DMS 273 (cell line): ENCODE measurements around the gene REC114.
"Not testable (repeated sequence)": the region's sequence is repeated elsewhere in the genome, so short reads cannot be mapped to it uniquely, and the experiment has no call there.

Source experiments
- DNase-seq: peaks from one replicate; lab custom pipeline; 2025; ENCODE audit not compliant: unreplicated experiment; lab: John Stamatoyannopoulos, UW

The REC114 gene

GRCh38 chr15:73522011-73522410 is 79.0 kb downstream of the REC114 start:
- no peak for DNase-seq

- no peak for DNase-seq
Measured at GRCh38 chr15:73524919-73525318, 82.0 kb downstream of the REC114 start.

- DNase-seq: no peak
Measured at GRCh38 chr15:73527598-73527997, 84.6 kb downstream of the REC114 start.

- DNase-seq: no peak
Measured at GRCh38 chr15:73530649-73531048, 87.7 kb downstream of the REC114 start.

GRCh38 chr15:73538123-73538522 is 95.2 kb downstream of the REC114 start:
- DNase-seq: no peak

GRCh38 chr15:73538563-73539211 is 95.7 kb downstream of the REC114 start:
- DNase-seq: no peak

- peak; percentile 4 for DNase-seq
Measured at GRCh38 chr15:73539212-73540128, 96.5 kb downstream of the REC114 start.

- DNase-seq: no peak
Measured at GRCh38 chr15:73540161-73540560, 97.2 kb downstream of the REC114 start.

GRCh38 chr15:73541479-73541878 is 98.5 kb downstream of the REC114 start:
- no peak for DNase-seq

- not testable (repeated sequence) for DNase-seq
Measured at GRCh38 chr15:73548925-73549324, 106.0 kb downstream of the REC114 start.

- no peak for DNase-seq
Measured at GRCh38 chr15:73550190-73550589, 107.2 kb downstream of the REC114 start.

- no peak for DNase-seq
Measured at GRCh38 chr15:73555080-73555479, 112.1 kb downstream of the REC114 start.

- DNase-seq: no peak
Measured at GRCh38 chr15:73558529-73558928, 115.6 kb downstream of the REC114 start.

- peak; percentile 80 for DNase-seq
Measured at GRCh38 chr15:73560501-73561117, 117.6 kb downstream of the REC114 start.

GRCh38 chr15:73564255-73564654 is 121.3 kb downstream of the REC114 start:
- DNase-seq: peak; percentile 6

- no peak for DNase-seq
Measured at GRCh38 chr15:73567020-73567419, 124.1 kb downstream of the REC114 start.

GRCh38 chr15:73568564-73569280 is 125.8 kb downstream of the REC114 start:
- peak; percentile 9 for DNase-seq

GRCh38 chr15:73569361-73569760 is 126.4 kb downstream of the REC114 start:
- no peak for DNase-seq

- DNase-seq: no peak
Measured at GRCh38 chr15:73570355-73571032, 127.5 kb downstream of the REC114 start.

- DNase-seq: no peak
Measured at GRCh38 chr15:73571346-73571745, 128.4 kb downstream of the REC114 start.

GRCh38 chr15:73572296-73572695 is 129.3 kb downstream of the REC114 start:
- DNase-seq: no peak
